ENCODE data around the gene TMCC3.
A peak's percentile ranks its signal among the peaks of the same experiment; 100 is the strongest.

TMCC3 gene

GRCh38 chr12:94656556-94656955 is 6.2 kb upstream of the TMCC3 start:
- no peaks in the 10 kb centered on the region for H3K9me3 ChIP-seq (ENCODE audit: control insufficient read depth in 2 of 2, low read length in 2 of 2)

DNA sequence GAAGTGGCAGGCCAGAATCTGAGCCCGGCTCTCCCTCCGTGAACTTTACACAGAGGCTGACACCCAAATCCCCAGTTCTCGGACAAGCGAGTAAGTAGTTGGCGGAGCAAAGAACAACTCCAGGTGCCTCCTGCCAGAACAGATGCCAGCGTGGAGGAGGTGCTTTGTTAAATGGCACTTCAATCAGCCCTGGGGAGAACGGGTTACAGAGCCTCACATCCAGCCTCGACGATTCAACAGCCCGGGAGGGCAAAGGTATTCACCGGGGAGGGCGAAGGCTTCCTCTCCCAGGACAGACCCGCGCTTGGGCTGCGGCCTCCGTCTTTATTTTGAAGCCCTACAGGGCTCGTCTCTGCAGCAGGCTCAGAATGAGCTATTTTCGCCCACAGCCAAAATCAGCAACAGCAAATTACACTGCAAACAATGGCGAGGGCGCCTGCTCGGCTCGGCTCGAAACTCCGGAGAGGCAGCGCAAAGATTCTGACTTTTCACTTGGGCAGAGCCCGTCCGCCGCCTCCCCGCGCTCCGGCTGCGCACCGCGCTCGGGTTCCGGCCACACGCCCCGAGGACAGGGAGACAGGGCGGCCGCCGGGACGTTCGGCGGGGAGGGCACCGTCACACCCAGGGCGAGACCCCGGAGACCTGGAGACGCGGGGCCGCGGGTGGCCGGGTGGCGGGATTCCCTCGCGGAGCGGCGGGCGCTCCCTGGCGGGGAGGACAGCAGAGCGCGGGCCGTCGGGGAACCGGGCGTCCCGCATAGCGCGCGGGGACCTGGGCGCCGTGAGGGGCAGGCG is 811 bp downstream of the TMCC3 start:
- peaks cover 0 to 2% of the 10 kb centered on the region in 2 donors for H3K4me1 ChIP-seq (ENCODE audit: control insufficient read depth in 2 of 2, insufficient read depth in 2 of 2, low read length in 2 of 2)
- peak overlapping the region; percentile 64 to 67 for H3K27ac ChIP-seq (ENCODE audit: low read depth in 2 of 2, low read length in 2 of 2)
- H3K9me3 ChIP-seq (ENCODE audit: control insufficient read depth in 2 of 2, low read length in 2 of 2) = no peaks in the 10 kb centered on the region
- peak overlapping the region; percentile 68 to 70 for H3K4me3 ChIP-seq (ENCODE audit: low read length in 2 of 2)
- H3K27me3 ChIP-seq (ENCODE audit: control insufficient read depth in 2 of 2, insufficient read depth in 2 of 2, low read length in 2 of 2) = no peaks in the 10 kb centered on the region
- no peaks in the 10 kb centered on the region for H3K36me3 ChIP-seq (ENCODE audit: control insufficient read depth in 2 of 2, insufficient read depth in 2 of 2, low read length in 2 of 2)
- H3K9ac ChIP-seq (ENCODE audit: low read depth in 1 of 2, low read length in 2 of 2) = peak overlapping the region; percentile 52 to 75

More at GRCh38 chr12:94656556-94656955, 6.2 kb upstream of the TMCC3 start:
- H3K36me3 ChIP-seq (ENCODE audit: control insufficient read depth in 2 of 2, insufficient read depth in 2 of 2, low read length in 2 of 2) = no peaks in the 10 kb centered on the region
- H3K27ac ChIP-seq (ENCODE audit: low read depth in 2 of 2, low read length in 2 of 2) = no peak overlapping the region
- H3K27me3 ChIP-seq (ENCODE audit: control insufficient read depth in 2 of 2, insufficient read depth in 2 of 2, low read length in 2 of 2) = peaks cover 0 to 2% of the 10 kb centered on the region in 2 donors
- no peak overlapping the region for H3K4me3 ChIP-seq (ENCODE audit: low read length in 2 of 2)
- H3K9ac ChIP-seq (ENCODE audit: low read depth in 1 of 2, low read length in 2 of 2) = no peak overlapping the region
- H3K4me1 ChIP-seq (ENCODE audit: control insufficient read depth in 2 of 2, insufficient read depth in 2 of 2, low read length in 2 of 2) = no peaks in the 10 kb centered on the region

DNA sequence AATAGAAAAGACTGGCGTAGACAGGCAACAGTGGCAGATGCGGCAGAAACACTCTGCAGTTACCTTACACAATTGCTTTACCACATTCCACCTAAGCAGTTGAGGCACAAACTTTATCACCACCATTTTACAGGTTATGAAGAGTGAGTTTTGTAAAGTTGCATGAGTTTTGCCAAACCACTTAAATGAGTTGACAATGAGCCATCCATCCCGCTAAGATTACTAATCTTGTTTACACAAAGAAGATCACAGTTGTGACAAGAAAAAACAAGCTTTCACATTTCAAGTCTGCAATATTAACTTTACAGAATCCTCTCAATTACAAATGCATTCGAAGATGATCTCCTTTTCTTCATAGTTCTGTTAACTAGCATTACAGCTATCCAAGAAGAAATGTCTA is 1.8 kb downstream of the TMCC3 start:
- Histone ChIP-seq H3K9ac (ENCODE audit: low read depth in 1 of 2, low read length in 2 of 2) (no peak overlapping the region), H3K4me1 (ENCODE audit: control insufficient read depth in 2 of 2, insufficient read depth in 2 of 2, low read length in 2 of 2) (peaks cover 0 to 2% of the 10 kb centered on the region in 2 donors), H3K27ac (ENCODE audit: low read depth in 2 of 2, low read length in 2 of 2) (peak overlapping the region in 1 of 2 donors; percentile 67), H3K4me3 (ENCODE audit: low read length in 2 of 2) (peak overlapping the region in 1 of 2 donors; percentile 70), H3K9me3 (ENCODE audit: control insufficient read depth in 2 of 2, low read length in 2 of 2) (no peaks in the 10 kb centered on the region), H3K36me3 (ENCODE audit: control insufficient read depth in 2 of 2, insufficient read depth in 2 of 2, low read length in 2 of 2) (no peaks in the 10 kb centered on the region), H3K27me3 (ENCODE audit: control insufficient read depth in 2 of 2, insufficient read depth in 2 of 2, low read length in 2 of 2) (no peaks in the 10 kb centered on the region)

DNA sequence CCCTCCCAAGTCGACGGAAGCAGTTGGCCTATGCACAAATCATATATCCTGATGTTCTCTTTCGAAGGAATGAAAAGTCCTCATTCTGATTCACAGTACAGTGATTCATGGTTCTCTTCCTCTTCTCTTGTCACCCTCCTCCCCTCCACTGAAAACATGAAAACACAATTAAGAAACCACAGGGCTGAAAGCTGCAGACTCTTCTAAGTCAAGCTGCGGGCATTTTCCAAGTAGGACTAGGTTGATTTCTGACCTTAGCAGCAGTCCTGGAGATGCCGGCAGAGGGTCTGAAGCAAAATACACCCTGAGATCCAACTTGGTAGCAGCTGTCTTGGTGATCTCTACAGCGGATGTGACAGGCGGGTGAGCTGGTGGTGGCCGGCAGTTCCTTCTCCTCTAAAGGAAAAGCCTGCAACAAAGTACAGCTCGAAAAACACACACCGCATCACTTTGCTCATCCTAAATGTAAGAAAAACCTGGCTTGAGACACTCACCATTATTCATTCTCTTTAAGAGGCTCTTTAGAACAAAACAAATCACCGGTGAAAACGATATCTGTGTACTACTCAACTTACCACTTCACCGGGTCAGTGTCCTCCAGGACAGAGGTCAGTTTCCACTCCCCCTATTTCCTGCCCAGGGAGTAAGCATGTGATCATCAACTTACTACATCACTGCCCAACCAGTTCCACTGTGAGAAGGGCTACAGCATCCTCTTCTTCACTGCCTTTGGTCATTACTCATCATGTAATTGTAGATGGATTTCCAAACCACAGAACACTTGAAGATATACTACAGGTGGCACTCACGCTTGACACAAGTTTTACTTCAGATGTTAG is 6.0 kb downstream of the TMCC3 start:
- Histone ChIP-seq H3K4me3 (ENCODE audit: low read length in 2 of 2) (peak overlapping the region; percentile 1 to 39), H3K4me1 (ENCODE audit: control insufficient read depth in 2 of 2, insufficient read depth in 2 of 2, low read length in 2 of 2) (no peaks in the 10 kb centered on the region), H3K9ac (ENCODE audit: low read depth in 1 of 2, low read length in 2 of 2) (no peak overlapping the region), H3K36me3 (ENCODE audit: control insufficient read depth in 2 of 2, insufficient read depth in 2 of 2, low read length in 2 of 2) (no peaks in the 10 kb centered on the region), H3K27me3 (ENCODE audit: control insufficient read depth in 2 of 2, insufficient read depth in 2 of 2, low read length in 2 of 2) (no peaks in the 10 kb centered on the region), H3K9me3 (ENCODE audit: control insufficient read depth in 2 of 2, low read length in 2 of 2) (no peaks in the 10 kb centered on the region), H3K27ac (ENCODE audit: low read depth in 2 of 2, low read length in 2 of 2) (peak overlapping the region; percentile 53 to 55)

- Histone ChIP-seq H3K9ac (ENCODE audit: low read depth in 1 of 2, low read length in 2 of 2) (no peak overlapping the region), H3K4me3 (ENCODE audit: low read length in 2 of 2) (no peak overlapping the region), H3K36me3 (ENCODE audit: control insufficient read depth in 2 of 2, insufficient read depth in 2 of 2, low read length in 2 of 2) (no peaks in the 10 kb centered on the region), H3K27ac (ENCODE audit: low read depth in 2 of 2, low read length in 2 of 2) (peak overlapping the region; percentile 53 to 55), H3K27me3 (ENCODE audit: control insufficient read depth in 2 of 2, insufficient read depth in 2 of 2, low read length in 2 of 2) (no peaks in the 10 kb centered on the region), H3K4me1 (ENCODE audit: control insufficient read depth in 2 of 2, insufficient read depth in 2 of 2, low read length in 2 of 2) (no peaks in the 10 kb centered on the region), H3K9me3 (ENCODE audit: control insufficient read depth in 2 of 2, low read length in 2 of 2) (no peaks in the 10 kb centered on the region)
Observed at GRCh38 chr12:94643606-94644005, 6.8 kb downstream of the TMCC3 start.

- Histone ChIP-seq H3K27me3 (ENCODE audit: control insufficient read depth in 2 of 2, insufficient read depth in 2 of 2, low read length in 2 of 2) (no peaks in the 10 kb centered on the region), H3K27ac (ENCODE audit: low read depth in 2 of 2, low read length in 2 of 2) (no peak overlapping the region), H3K9ac (ENCODE audit: low read depth in 1 of 2, low read length in 2 of 2) (no peak overlapping the region), H3K9me3 (ENCODE audit: control insufficient read depth in 2 of 2, low read length in 2 of 2) (no peaks in the 10 kb centered on the region), H3K4me3 (ENCODE audit: low read length in 2 of 2) (no peak overlapping the region), H3K36me3 (ENCODE audit: control insufficient read depth in 2 of 2, insufficient read depth in 2 of 2, low read length in 2 of 2) (no peaks in the 10 kb centered on the region), H3K4me1 (ENCODE audit: control insufficient read depth in 2 of 2, insufficient read depth in 2 of 2, low read length in 2 of 2) (no peaks in the 10 kb centered on the region)
Observed at GRCh38 chr12:94641283-94641682, 9.1 kb downstream of the TMCC3 start.

- Histone ChIP-seq H3K4me3 (ENCODE audit: low read length in 2 of 2) (no peak overlapping the region), H3K27ac (ENCODE audit: low read depth in 2 of 2, low read length in 2 of 2) (no peak overlapping the region), H3K36me3 (ENCODE audit: control insufficient read depth in 2 of 2, insufficient read depth in 2 of 2, low read length in 2 of 2) (no peaks in the 10 kb centered on the region), H3K27me3 (ENCODE audit: control insufficient read depth in 2 of 2, insufficient read depth in 2 of 2, low read length in 2 of 2) (no peaks in the 10 kb centered on the region), H3K9ac (ENCODE audit: low read depth in 1 of 2, low read length in 2 of 2) (no peak overlapping the region), H3K4me1 (ENCODE audit: control insufficient read depth in 2 of 2, insufficient read depth in 2 of 2, low read length in 2 of 2) (no peaks in the 10 kb centered on the region), H3K9me3 (ENCODE audit: control insufficient read depth in 2 of 2, low read length in 2 of 2) (no peaks in the 10 kb centered on the region)
Observed at GRCh38 chr12:94640134-94640928, 10.0 kb downstream of the TMCC3 start.

- Histone ChIP-seq H3K9ac (ENCODE audit: low read depth in 1 of 2, low read length in 2 of 2) (no peak overlapping the region), H3K27ac (ENCODE audit: low read depth in 2 of 2, low read length in 2 of 2) (no peak overlapping the region), H3K4me3 (ENCODE audit: low read length in 2 of 2) (no peak overlapping the region), H3K27me3 (ENCODE audit: control insufficient read depth in 2 of 2, insufficient read depth in 2 of 2, low read length in 2 of 2) (no peaks in the 10 kb centered on the region), H3K4me1 (ENCODE audit: control insufficient read depth in 2 of 2, insufficient read depth in 2 of 2, low read length in 2 of 2) (no peaks in the 10 kb centered on the region), H3K36me3 (ENCODE audit: control insufficient read depth in 2 of 2, insufficient read depth in 2 of 2, low read length in 2 of 2) (no peaks in the 10 kb centered on the region), H3K9me3 (ENCODE audit: control insufficient read depth in 2 of 2, low read length in 2 of 2) (no peaks in the 10 kb centered on the region)
Observed at GRCh38 chr12:94638521-94638920, 11.8 kb downstream of the TMCC3 start.

- H3K4me3 ChIP-seq (ENCODE audit: low read length in 2 of 2) = no peak overlapping the region
- no peaks in the 10 kb centered on the region for H3K36me3 ChIP-seq (ENCODE audit: control insufficient read depth in 2 of 2, insufficient read depth in 2 of 2, low read length in 2 of 2)
- no peaks in the 10 kb centered on the region for H3K27me3 ChIP-seq (ENCODE audit: control insufficient read depth in 2 of 2, insufficient read depth in 2 of 2, low read length in 2 of 2)
- no peak overlapping the region for H3K27ac ChIP-seq (ENCODE audit: low read depth in 2 of 2, low read length in 2 of 2)
- H3K4me1 ChIP-seq (ENCODE audit: control insufficient read depth in 2 of 2, insufficient read depth in 2 of 2, low read length in 2 of 2) = no peaks in the 10 kb centered on the region
- no peak overlapping the region for H3K9ac ChIP-seq (ENCODE audit: low read depth in 1 of 2, low read length in 2 of 2)
- H3K9me3 ChIP-seq (ENCODE audit: control insufficient read depth in 2 of 2, low read length in 2 of 2) = no peaks in the 10 kb centered on the region
Observed at GRCh38 chr12:94637390-94638113, 12.8 kb downstream of the TMCC3 start.
